HG03139 (cell line): ENCODE measurements around the gene NRG4.
"Not testable (repeated sequence)": the region's sequence is repeated elsewhere in the genome, so short reads cannot be mapped to it uniquely, and the experiment has no call there.

Source experiments
- ATAC-seq: cut with Tn5 transposase; IDR thresholded peaks from one replicate; pipeline ENCODE4 v1.9.1; 2021; ENCODE audit not compliant: unreplicated experiment

NRG4 gene

DNA sequence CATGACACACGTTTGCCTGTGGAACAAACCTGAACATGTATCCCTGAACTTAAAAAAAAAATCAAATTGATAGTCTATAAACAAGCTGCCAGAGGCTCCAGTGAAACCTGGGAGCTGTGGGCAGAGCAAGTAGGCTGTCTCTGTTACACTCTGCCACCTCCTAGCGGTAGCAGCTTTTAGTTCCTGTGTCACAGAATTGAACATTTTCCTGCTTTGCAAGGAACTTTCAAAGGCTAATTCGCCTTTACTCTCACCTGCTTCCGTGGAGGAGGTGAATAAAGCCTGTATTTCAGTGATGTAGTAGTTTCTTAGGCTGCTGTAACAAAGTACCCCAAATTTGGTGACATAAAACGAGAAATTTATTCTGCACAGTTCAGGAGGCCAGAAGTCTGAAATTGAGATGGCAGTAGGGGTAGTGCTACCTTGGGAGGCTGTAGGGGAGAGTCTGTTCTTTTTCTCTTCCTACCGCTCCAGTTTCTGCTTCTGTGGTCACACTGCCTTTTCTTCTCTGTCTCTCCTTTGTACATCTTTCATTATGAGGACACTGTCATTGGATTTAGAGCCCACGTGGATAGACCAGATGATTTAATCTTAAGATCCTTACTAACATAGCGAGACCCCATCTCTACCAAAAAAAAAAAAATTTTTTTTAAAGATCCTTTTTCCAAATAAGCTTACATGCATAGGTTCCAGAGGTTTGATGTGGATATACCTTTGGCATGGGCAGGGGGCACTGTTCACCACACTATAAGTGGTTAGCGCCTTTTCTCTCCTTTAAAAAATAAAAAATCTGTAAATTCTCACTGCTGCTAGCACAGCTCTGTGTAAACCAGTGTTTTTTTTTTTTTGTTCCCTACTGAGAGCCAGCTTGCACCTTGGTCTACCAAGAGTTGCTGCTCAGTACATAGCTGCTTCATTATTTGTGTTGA lies 83.3 kb downstream of the NRG4 start:
- no peak for ATAC-seq

DNA sequence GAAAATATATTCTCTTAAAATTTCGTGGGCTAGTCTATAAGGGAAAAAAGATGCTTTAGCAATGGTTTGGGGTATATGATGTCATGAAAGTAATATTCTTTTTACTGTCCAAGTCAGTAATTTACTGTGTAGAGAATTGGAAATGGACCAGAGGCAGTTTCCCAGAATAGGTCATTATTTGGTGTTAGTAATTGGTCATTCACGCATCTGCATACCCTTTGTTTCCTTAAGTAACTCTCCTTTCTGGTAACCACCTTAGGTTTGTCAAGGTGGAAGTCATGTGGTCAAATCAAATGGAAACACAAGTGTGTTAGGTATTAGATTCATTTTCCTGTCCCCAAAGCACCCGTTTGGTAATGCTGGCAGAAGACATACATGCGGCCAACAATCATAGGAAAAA lies 84.6 kb downstream of the NRG4 start:
- ATAC-seq, result no peak

DNA sequence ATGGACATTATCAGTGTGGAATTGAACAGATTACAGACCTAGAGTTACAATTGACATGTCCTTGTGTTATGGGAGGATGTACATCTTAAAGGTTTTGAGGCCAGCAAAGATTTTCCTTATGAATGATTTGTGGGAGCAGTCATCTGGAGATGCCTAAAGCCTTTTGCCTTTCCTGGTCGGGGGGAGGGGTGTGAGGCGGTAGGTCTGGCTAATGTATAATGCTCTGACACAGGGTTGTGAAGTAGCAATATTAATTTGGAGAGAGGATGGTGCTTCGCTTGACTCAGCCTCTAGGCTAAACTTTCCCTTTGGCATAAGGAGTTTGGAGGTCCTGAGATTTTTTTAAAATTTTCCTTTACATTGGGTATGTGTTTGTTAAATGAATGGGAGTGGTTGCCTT lies 85.3 kb downstream of the NRG4 start:
- no peak for ATAC-seq

DNA sequence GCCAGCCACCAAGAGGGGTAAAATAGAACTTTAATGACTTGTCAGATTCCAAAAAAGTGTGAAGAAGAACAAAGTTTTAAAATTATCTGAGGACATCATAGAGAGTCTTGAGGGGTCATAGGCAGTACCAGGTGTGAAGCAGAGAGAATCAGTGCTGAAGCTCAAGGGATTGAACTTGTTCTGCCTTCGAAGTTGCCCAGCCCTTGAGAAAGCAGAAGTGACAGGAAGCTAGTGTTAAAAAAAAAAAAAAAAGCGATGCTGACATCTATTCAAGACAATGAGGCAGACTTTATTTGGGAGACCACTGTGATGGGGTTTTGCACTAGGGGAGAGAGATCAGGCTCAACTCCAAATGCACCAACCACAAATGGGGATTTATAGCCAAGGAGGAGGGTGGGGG lies 86.8 kb downstream of the NRG4 start:
- ATAC-seq, result no peak

DNA sequence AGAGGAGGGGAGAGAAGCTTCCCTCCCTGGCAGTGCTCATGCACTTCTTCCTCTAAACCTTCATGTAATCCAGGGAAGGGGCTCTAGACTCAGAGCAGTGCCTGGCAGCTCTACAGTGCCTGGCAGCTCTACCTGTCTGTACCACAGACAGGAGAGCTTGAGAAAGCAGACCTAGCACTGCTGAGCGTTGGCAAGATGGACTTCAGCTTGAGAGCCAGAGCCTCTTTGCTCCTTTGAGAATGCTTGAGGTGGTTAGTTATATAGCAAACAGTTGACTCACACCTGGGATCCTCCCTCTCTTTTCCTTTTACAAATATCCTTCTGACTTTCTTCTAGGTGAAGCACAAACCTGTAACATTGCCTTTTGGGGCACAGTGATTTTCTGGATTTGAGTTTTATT lies 87.6 kb downstream of the NRG4 start:
- ATAC-seq, result no peak

DNA sequence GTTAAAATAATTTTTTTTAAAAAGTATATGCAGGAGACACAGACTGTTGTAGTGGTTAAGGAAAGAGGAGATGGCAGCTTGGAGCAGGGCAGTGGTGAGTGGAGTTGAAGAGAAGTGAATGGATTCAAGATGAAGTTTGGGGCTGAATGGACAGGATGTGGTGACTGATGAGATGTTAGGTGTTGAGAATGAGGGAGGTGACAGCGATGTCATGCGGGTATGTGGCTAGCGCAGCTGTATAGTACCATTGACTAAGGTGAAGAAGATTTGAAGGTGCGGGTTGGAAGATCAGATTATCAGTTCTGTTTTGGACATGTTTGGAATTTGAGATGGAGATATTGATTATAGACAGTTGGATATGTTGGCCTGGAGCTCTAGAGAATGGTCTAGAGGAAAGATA lies 88.5 kb downstream of the NRG4 start:
- no peak for ATAC-seq

DNA sequence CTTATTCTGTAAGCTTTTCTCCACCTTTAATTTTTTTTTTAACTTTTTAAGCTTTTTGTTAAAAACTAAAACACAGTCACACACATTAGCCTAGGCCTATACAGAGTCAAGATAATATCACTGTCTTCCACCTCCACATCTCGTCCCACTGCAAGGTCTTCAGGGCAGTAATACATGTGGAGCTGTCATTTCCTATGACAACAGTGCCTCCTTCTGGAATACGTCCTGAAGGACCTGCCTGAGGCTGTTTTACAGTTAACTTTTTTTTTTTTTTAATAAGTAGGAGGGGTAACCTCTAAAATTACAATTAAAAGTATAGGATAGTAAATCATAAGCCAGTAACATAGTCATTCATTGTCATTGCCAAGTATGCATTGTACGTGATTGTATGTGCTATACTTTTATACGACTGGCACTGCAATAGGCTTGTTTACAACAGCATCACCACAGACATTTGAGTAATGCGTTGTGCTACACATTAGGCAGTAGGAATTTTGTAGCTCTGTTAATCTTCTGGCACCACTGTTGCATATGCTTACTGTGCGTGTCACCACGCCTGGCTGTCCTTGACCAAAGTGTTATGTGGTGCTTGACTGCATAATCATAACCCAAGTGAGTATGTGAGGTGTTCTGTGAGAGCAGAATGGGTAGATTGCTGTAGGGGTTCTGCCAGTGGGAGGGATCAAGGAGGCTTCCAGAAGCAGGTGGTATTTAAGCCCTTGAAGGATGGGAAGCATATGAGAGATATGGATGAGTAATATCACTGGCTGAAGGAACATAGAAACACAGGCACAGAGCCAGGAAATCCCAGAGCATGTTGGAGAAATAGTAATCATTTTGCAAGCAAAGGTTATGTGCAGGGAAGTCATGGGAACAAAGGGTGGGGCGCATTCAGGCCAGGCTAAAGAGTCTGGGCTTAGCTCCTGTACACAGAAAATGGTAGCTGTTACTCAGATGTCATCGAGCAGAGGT lies 90.2 kb downstream of the NRG4 start:
- ATAC-seq, result no peak

DNA sequence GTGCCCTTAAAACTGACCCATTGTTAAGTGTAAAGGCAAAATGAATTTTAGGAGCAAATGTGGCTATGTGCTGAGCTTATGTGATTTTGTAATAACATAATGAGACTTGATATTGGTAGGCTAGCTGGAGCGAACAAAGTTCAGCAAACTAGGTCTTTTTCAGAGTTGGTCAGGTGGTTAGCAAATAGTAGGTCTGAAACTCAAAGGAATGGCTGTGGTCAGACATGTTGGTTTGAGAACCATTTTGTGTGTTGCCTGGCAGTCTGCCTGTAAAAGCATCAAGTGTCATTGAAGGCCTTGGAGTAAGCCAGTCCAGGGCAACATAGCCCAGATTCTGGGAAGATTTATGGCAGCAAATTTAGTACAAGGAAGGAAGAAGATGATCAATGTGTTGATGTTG lies 92.1 kb downstream of the NRG4 start:
- ATAC-seq, result no peak

DNA sequence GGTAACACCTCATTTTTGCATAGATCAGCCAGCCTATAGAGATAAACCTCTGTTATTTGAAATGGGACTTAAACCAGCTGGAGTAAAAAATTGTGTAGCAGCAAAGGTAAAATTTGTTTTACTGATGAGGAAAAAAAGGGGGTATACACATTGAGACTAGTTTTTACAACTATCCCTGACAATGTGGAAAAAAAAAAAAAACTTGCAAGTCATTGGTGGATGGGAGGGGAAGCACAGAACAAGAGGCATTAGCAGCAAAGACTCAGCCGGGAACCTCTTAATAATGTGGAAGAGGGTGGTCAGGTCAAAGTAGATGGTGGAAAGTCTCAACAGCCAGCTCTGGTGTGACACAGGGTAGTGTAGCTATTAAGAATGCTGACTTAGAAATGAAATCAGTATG lies 94.1 kb downstream of the NRG4 start:
- ATAC-seq, result no peak

DNA sequence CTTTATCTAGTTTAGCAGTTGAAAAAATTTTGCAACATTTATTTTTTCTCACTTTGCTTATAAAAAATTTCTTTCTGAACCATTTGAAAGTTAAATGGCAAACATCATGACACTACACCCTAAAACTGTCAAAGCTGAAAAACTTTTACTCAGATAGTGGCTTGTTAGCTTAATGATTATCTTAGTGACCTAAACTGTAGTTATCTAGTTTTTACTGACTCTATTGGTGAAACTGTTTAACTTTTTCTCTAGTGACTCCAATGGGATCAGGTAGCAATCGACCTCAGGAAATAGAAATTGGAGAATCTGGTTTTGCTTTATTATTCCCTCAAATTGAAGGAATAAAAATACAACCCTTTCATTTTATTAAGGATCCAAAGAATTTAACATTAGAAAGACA lies 95.2 kb downstream of the NRG4 start:
- no peak for ATAC-seq

DNA sequence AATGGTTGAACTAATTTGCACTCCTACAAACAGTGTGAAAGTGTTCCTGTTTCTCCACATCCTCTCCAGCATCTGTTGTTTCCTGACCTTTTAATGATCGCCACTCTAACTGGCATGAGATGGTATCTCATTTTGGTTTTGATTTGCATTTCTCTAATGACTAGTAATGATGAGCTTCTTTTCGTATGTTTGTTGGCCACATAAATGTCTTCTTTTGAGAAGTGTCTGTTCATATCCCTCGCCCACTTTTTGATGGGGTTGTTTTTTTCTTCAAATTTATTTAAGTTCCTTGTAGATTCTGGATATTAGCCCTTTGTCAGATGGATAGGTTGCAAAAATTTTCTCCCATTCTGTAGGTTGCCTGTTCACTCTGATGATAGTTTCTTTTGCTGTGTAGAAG lies 101.9 kb downstream of the NRG4 start:
- ATAC-seq, result not testable (repeated sequence)

DNA sequence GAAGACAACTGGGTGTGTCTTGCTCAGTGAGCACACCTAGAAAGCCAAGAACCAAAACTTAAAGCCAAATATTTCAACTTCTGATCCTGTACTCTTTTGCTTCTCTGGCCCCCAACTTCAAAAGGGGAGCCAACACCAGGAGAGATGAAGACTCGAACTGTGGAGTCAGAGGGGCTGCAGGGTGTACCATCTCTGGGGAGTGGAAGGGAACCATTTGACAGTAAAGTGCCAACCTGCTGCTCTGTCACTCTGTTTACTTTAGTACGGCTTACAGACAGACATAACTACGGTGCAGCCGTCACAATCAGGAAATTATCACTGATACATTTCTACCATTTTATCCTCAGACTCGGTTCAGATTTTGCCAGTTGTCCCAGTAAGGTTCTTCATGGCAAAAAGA lies 107.0 kb downstream of the NRG4 start:
- ATAC-seq, result no peak

DNA sequence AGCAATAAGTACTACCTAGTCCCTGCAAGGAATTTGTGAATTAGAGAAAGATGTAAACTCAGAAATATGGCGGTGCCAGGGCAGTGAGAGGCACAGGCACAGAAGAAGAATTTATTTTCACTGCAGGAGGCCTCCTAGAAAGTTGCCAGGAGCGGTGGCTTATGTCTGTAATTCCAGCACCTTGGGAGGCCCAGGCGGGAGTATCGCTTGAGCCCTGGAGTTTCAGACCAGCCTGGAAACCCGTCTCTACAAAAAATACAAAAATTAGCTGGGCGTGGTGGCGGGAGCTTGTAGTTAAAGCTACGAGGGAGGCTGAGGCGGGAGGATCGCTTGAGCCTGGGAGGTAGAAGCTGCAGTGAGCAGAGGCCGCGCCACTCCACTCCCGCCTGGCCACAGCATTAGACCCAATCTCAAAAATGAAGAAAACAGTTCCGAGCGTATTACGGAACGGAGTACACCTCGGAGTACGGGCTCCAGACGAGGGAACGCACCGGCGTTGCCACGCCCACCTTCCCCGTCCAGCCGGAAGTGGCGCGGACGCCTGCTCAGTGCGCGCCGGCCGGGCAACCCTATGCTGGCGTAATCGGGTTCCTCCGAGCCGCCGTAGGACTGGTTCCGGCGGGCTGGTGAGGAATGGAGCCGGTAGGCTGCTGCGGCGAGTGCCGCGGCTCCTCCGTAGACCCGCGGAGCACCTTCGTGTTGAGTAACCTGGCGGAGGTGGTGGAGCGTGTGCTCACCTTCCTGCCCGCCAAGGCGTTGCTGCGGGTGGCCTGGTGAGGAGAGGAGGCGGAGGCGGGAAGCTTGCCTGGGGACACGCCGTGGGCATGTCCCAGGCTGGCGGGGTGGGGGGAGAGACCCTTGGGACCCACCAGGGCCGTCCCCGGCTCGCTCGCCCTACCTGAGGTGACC lies 108.6 kb downstream of the NRG4 start, which contains the start of gene FBXO22:
Gene FBXO22 (plus strand): TSS at position 548 of the 909 bp plus-strand sequence. CDS start 86 bp downstream, at position 634.
- ATAC-seq, result peak; percentile 87

DNA sequence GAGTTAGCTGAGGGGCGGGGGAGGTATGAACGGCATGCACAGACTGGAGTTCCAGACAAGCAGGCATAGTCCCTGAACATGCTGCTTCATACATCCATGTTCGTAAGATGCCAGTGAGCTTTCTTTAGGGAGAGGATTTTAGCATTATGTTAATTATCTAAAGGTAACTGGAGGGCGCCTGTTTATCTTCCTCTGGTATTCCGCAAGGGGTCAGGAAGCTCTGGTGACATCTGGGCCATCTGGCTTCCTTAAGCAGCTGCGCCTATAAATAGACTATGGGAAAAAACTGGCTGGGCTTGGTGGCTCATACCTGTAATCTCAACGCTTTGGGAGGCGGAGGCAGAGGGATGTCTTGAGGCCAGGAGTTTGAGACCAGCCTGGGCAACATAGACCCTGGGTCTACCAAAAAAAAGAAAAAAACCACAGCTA lies 110.1 kb downstream of the NRG4 start:
- no peak for ATAC-seq

DNA sequence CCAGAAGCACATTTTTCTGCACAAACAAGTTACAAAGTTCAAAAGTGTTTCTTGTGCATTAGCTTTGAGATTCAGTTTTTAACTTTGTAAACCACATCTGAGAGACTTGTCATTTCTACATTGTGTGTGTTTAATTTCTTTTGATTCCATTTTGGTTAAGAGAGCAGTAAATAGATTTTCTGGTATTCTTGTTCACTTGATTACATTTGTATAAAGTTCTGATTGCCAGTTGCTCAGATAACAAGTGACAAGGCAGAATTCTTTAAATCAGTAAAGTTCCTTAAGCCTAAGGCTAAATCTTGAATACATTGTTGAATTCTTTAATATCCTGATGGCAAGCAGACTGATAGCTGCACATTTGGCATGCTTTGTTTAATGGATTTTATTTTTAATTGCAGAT lies 111.6 kb downstream of the NRG4 start:
- no peak for ATAC-seq

DNA sequence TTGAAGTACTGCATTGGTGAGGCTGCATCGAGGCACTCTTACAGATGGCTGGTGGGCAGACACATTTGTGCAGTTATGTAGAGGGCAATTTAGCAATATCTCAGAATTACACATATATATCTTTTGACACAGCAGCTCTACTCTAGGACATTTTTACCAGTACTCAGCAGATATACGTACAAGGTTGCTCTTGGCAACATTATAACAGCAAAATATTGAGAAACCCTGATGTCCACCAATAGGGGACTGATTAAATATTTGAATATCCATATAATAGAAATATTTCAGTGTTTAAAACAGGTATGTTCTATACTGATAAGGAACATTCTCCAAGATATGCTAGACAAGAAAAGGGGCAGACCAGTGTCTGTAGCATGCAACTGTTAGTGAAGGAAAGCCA lies 116.5 kb downstream of the NRG4 start:
- no peak for ATAC-seq

DNA sequence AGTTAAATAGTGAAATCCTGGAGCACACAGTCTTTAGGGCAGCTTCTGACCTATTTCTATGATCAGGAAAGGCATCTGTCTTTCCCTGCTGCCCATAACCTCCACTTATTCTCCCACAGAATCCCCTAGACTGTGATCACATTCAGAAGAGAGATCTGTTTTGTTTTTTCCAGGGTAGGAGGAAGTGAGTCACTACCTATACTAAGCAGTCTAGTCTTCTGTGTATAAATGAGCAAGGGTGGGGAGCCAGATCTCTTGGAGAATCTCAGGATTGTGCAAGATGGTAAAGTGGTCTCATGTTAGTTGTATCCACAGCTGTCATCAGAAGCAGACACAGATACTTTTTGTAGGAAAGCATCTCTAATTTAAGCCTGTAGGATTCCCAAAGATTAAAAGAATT lies 120.3 kb downstream of the NRG4 start:
- no peak for ATAC-seq
